Colonic mucosa (tissue), 4 donors: ENCODE measurements around the gene RIN3. TPM values are rescaled to one million over a fixed set of nuclear protein-coding genes. Genes with fewer than 3 reads are reported as not detected.

Experiments
- DNase-seq: peaks from one replicate; pipeline ENCODE4 v3.0.0-alpha.2; 2020
- H3K27ac ChIP-seq: fragments of 200-600 bp; one replicate; pipeline ENCODE4 v1.8.0; 2021
- H3K27me3 ChIP-seq: fragments of 200-600 bp; one replicate; pipeline ENCODE4 v1.8.0; 2021
- H3K36me3 ChIP-seq: fragments of 200-600 bp; one replicate; pipeline ENCODE4 v1.8.0; 2021
- H3K4me1 ChIP-seq: fragments of 200-600 bp; one replicate; pipeline ENCODE4 v1.8.0; 2021; ENCODE audit warnings: mild to moderate bottlenecking
- H3K4me3 ChIP-seq: fragments of 200-600 bp; one replicate; pipeline ENCODE4 v1.8.0; 2021
- H3K9ac ChIP-seq, 2 donors: one replicate each; pipeline ENCODE4 v1.7.0; 2013; ENCODE audit warnings: control low read depth in 2 of 2, low read depth in 2 of 2, low read length in 2 of 2
- H3K9me3 ChIP-seq: fragments of 200-600 bp; one replicate; pipeline ENCODE4 v1.8.0; 2021
- intact Hi-C: fragments of 100-400 bp; cut with DNase I; formaldehyde crosslinking; loops from one replicate; pipeline ENCODE4 v1.14.1; 2022
- total RNA-seq, 2 donors: library from RNA; stranded (reverse); fragmentation: NEBNext Ultra II Directional in 1 of 2; extraction: Animal tissue kit (Norgen Biotek cat#: 25700) in 1 of 2; gene quantifications; one replicate each; pipeline ENCODE4 v1.2.1, GENCODE V29; 2021
- TF ChIP-seq, protein P1 (sequence below): fragments of 200-600 bp; IDR thresholded peaks from one replicate; pipeline ENCODE4 v1.8.0; 2022; ENCODE audit warnings: antibody characterized with exemption, mild to moderate bottlenecking
- donor health status: healthy.
- donor health status: DM: no; HTN: no; CAD: no.
- donor health status: DM: no; HTN: no; CAD: no.

Gene RIN3
- total RNA-seq, 2 donors from 2014 or later = 18.4 to 23.2 TPM

GRCh38 chr14:92575061-92575747 is 61.6 kb downstream of the RIN3 start:
- DNase-seq = no peak
- Histone ChIP-seq H3K4me1 (peaks cover 13% of the 10 kb centered on the region), H3K4me3 (no peak overlapping the region), H3K36me3 (no peaks in the 10 kb centered on the region), H3K27ac (no peak overlapping the region), H3K9me3 (no peaks in the 10 kb centered on the region), H3K9ac (no peak overlapping the region), H3K27me3 (no peaks in the 10 kb centered on the region)
- intact Hi-C loops = no loop called here
- TF ChIP-seq, protein P1, sequence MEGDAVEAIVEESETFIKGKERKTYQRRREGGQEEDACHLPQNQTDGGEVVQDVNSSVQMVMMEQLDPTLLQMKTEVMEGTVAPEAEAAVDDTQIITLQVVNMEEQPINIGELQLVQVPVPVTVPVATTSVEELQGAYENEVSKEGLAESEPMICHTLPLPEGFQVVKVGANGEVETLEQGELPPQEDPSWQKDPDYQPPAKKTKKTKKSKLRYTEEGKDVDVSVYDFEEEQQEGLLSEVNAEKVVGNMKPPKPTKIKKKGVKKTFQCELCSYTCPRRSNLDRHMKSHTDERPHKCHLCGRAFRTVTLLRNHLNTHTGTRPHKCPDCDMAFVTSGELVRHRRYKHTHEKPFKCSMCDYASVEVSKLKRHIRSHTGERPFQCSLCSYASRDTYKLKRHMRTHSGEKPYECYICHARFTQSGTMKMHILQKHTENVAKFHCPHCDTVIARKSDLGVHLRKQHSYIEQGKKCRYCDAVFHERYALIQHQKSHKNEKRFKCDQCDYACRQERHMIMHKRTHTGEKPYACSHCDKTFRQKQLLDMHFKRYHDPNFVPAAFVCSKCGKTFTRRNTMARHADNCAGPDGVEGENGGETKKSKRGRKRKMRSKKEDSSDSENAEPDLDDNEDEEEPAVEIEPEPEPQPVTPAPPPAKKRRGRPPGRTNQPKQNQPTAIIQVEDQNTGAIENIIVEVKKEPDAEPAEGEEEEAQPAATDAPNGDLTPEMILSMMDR = no peak

- Histone ChIP-seq H3K9ac (no peak overlapping the region), H3K4me3 (no peak overlapping the region), H3K27me3 (no peaks in the 10 kb centered on the region), H3K4me1 (peaks cover 11% of the 10 kb centered on the region), H3K9me3 (no peaks in the 10 kb centered on the region), H3K36me3 (no peaks in the 10 kb centered on the region), H3K27ac (no peak overlapping the region)
- intact Hi-C loops = no loop called here
- no peak for DNase-seq
- TF ChIP-seq, protein P1 = no peak
Observed at GRCh38 chr14:92575748-92576303, 62.2 kb downstream of the RIN3 start.

GRCh38 chr14:92577321-92577742 is 63.8 kb downstream of the RIN3 start:
- DNase-seq = no peak
- H3K4me3 ChIP-seq = no peak overlapping the region
- H3K27ac ChIP-seq = no peak overlapping the region
- no peaks in the 10 kb centered on the region for H3K36me3 ChIP-seq
- H3K9me3 ChIP-seq = no peaks in the 10 kb centered on the region
- intact Hi-C loops = no loop called here
- no peaks in the 10 kb centered on the region for H3K27me3 ChIP-seq
- H3K9ac ChIP-seq = peak overlapping the region in 1 of 2 donors; percentile 29
- no peaks in the 10 kb centered on the region for H3K4me1 ChIP-seq
- TF ChIP-seq, protein P1 = no peak

DNA sequence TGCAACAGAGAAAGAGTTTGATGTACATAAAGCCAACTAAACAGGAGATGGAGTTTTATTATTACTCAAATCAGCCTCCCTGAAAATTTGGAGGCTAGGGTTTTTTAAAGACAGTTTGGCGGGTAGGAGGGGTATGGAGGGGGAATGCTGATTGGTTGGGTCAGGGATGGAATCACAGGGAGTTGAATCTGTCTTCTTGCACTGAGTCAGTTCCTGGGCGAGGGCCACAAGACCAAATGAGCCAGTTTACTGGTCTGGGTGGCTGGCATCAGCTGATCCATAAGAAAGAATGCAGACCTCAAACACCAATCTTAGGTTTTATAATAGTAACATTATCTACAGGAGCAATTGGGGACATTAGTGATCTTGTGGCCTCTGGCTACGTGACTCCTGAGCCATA is 64.9 kb downstream of the RIN3 start:
- Histone ChIP-seq H3K36me3 (no peaks in the 10 kb centered on the region), H3K4me3 (no peak overlapping the region), H3K4me1 (no peaks in the 10 kb centered on the region), H3K27ac (no peak overlapping the region), H3K9me3 (no peaks in the 10 kb centered on the region), H3K9ac (no peak overlapping the region), H3K27me3 (no peaks in the 10 kb centered on the region)
- intact Hi-C loops = no loop called here
- TF ChIP-seq, protein P1 = no peak
- no peak for DNase-seq

DNA sequence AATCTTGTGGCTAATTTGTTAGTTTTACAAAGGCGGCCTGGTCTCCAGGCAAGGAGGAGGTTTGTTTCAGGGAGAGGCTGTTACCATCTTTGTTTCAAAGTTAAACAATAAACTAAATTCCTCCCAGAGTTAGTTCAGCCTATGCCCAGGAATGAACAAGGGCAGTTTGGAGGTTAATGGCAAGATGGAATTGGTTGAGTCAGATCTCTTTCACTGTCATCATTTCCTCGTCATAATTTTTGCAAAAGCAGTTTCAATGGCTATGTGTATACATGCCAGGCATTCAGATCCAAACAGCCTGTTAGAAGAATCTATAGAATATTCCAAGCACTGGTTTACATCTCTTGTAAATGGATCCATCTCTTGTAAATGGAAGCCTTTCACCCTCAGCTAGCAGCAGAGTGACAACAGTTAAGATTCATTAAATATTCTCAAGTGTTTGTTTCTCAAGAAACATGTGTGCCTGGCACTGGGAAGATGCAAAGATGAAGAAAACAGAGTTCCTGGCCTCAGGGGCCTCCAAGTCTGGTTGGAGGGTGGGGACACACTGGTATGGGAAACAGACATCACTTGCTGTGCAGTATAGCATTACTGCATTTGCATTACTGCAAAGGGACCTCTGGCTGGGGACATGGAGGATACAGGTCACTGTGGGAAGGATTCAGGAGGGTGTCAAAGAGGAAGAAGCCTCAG is 65.8 kb downstream of the RIN3 start:
- Histone ChIP-seq H3K9me3 (no peaks in the 10 kb centered on the region), H3K9ac (no peak overlapping the region), H3K4me1 (no peaks in the 10 kb centered on the region), H3K36me3 (no peaks in the 10 kb centered on the region), H3K27me3 (no peaks in the 10 kb centered on the region), H3K27ac (no peak overlapping the region), H3K4me3 (no peak overlapping the region)
- intact Hi-C loops = no loop called here
- DNase-seq = no peak
- TF ChIP-seq, protein P1 = no peak
